ENCODE results near the gene AAK1. TPM values are rescaled to one million over a fixed set of nuclear protein-coding genes. Genes with fewer than 3 reads are reported as not detected.

AAK1 gene
- total and polyA plus RNA-seq, 2 experiments from 2014 or later = 39.0 to 52.4 TPM

DNA sequence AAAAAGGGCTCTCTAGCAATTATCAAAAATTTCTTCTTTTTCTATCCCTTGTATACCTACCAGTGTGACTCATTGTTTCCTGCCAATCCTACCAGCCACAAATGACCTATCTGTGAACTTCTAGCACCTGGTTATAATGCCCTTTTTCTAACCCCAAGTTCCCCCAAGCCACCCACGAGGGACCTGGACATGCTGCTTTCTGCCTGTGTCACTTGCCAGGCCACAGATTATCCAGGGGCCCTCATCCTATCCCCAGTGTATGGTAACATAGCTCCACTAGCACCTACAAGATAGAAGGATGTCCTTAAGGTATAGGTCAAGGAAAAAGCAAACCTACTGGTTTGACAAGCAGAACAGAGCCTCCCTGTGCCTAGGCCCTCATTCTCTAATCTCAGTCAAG is 26.8 kb downstream of the AAK1 start:
- ATAC-seq = no peak
- Histone ChIP-seq H3K36me3 (ENCODE audit: insufficient read depth) (no peaks in the 10 kb centered on the region), H3K4me1 (ENCODE audit: insufficient read depth) (peaks cover 6% of the 10 kb centered on the region), H4K20me1 (replicated peaks; ENCODE audit: insufficient read depth) (peaks cover 12% of the 10 kb centered on the region; the same call in 1 of the 2 replicates), H3K27ac (ENCODE audit: low read depth) (no peak overlapping the region), H2AFZ (no peak overlapping the region), H3K27me3 (ENCODE audit: insufficient read depth) (no peaks in the 10 kb centered on the region), H3K79me2 (replicated peaks; ENCODE audit: insufficient read depth) (peaks cover 67% of the 10 kb centered on the region), H3K4me3 (no peak overlapping the region), H3K9me2 (ENCODE audit: insufficient read depth) (peaks cover 6% of the 10 kb centered on the region; the same call in 1 of the 2 replicates), H3K4me2 (no peak overlapping the region), H3F3A (replicated peaks; ENCODE audit: low read depth) (no peaks in the 10 kb centered on the region)
- no peak for DNase-seq (ENCODE audit: low spot score)
- H3K4me1 Mint-ChIP-seq = no peaks in the 10 kb centered on the region
- peaks cover 2% of the 10 kb centered on the region for H3K27me3 Mint-ChIP-seq (ENCODE audit: insufficient read depth, low read depth, poor library complexity)
- H3K4me3 Mint-ChIP-seq = no peak overlapping the region
- H3K9me3 Mint-ChIP-seq = no peaks in the 10 kb centered on the region
- peaks cover 8% of the 10 kb centered on the region; the same call in 2 of the 3 replicates for H3K36me3 Mint-ChIP-seq (ENCODE audit: low read depth)
- no peak overlapping the region for H3K27ac Mint-ChIP-seq
- no peak for TF ChIP-seq ZNF331 (CRISPR knock-in tag; IDR thresholded peaks at IDR 0.05; ENCODE audit: low read depth)
- TF ChIP-seq ZNF114 (CRISPR knock-in tag; IDR thresholded peaks at IDR 0.05) = no peak
- TF ChIP-seq EZH2phosphoT487 (IDR thresholded peaks at IDR 0.05; ENCODE audit: unreplicated experiment) = no peak
- TF ChIP-seq EZH2 (IDR thresholded peaks at IDR 0.05; ENCODE audit: low read depth, unreplicated experiment) = no peak
- no peak for TF ChIP-seq NANOG (IDR thresholded peaks at IDR 0.05; ENCODE audit: borderline replicate concordance)
- TF ChIP-seq POLR2AphosphoS5 (IDR thresholded peaks at IDR 0.05; ENCODE audit: low read depth) = no peak
- TF ChIP-seq, protein P1, sequence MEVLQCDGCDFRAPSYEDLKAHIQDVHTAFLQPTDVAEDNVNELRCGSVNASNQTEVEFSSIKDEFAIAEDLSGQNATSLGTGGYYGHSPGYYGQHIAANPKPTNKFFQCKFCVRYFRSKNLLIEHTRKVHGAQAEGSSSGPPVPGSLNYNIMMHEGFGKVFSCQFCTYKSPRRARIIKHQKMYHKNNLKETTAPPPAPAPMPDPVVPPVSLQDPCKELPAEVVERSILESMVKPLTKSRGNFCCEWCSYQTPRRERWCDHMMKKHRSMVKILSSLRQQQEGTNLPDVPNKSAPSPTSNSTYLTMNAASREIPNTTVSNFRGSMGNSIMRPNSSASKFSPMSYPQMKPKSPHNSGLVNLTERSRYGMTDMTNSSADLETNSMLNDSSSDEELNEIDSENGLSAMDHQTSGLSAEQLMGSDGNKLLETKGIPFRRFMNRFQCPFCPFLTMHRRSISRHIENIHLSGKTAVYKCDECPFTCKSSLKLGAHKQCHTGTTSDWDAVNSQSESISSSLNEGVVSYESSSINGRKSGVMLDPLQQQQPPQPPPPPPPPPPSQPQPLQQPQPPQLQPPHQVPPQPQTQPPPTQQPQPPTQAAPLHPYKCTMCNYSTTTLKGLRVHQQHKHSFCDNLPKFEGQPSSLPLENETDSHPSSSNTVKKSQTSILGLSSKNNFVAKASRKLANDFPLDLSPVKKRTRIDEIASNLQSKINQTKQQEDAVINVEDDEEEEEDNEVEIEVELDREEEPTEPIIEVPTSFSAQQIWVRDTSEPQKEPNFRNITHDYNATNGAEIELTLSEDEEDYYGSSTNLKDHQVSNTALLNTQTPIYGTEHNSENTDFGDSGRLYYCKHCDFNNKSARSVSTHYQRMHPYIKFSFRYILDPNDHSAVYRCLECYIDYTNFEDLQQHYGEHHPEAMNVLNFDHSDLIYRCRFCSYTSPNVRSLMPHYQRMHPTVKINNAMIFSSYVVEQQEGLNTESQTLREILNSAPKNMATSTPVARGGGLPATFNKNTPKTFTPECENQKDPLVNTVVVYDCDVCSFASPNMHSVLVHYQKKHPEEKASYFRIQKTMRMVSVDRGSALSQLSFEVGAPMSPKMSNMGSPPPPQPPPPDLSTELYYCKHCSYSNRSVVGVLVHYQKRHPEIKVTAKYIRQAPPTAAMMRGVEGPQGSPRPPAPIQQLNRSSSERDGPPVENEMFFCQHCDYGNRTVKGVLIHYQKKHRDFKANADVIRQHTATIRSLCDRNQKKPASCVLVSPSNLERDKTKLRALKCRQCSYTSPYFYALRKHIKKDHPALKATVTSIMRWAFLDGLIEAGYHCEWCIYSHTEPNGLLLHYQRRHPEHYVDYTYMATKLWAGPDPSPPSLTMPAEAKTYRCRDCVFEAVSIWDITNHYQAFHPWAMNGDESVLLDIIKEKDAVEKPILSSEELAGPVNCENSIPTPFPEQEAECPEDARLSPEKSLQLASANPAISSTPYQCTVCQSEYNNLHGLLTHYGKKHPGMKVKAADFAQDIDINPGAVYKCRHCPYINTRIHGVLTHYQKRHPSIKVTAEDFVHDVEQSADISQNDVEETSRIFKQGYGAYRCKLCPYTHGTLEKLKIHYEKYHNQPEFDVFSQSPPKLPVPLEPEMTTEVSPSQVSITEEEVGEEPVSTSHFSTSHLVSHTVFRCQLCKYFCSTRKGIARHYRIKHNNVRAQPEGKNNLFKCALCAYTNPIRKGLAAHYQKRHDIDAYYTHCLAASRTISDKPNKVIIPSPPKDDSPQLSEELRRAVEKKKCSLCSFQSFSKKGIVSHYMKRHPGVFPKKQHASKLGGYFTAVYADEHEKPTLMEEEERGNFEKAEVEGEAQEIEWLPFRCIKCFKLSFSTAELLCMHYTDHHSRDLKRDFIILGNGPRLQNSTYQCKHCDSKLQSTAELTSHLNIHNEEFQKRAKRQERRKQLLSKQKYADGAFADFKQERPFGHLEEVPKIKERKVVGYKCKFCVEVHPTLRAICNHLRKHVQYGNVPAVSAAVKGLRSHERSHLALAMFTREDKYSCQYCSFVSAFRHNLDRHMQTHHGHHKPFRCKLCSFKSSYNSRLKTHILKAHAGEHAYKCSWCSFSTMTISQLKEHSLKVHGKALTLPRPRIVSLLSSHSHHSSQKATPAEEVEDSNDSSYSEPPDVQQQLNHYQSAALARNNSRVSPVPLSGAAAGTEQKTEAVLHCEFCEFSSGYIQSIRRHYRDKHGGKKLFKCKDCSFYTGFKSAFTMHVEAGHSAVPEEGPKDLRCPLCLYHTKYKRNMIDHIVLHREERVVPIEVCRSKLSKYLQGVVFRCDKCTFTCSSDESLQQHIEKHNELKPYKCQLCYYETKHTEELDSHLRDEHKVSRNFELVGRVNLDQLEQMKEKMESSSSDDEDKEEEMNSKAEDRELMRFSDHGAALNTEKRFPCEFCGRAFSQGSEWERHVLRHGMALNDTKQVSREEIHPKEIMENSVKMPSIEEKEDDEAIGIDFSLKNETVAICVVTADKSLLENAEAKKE (CRISPR knock-in tag; IDR thresholded peaks at IDR 0.05) = no peak
- no peak for TF ChIP-seq STAT1 (IDR thresholded peaks at IDR 0.05; ENCODE audit: unreplicated experiment)
- no peak for TF ChIP-seq CREB1 (CRISPR knock-in tag; IDR thresholded peaks at IDR 0.05; ENCODE audit: low read depth)
- TF ChIP-seq, protein P2, sequence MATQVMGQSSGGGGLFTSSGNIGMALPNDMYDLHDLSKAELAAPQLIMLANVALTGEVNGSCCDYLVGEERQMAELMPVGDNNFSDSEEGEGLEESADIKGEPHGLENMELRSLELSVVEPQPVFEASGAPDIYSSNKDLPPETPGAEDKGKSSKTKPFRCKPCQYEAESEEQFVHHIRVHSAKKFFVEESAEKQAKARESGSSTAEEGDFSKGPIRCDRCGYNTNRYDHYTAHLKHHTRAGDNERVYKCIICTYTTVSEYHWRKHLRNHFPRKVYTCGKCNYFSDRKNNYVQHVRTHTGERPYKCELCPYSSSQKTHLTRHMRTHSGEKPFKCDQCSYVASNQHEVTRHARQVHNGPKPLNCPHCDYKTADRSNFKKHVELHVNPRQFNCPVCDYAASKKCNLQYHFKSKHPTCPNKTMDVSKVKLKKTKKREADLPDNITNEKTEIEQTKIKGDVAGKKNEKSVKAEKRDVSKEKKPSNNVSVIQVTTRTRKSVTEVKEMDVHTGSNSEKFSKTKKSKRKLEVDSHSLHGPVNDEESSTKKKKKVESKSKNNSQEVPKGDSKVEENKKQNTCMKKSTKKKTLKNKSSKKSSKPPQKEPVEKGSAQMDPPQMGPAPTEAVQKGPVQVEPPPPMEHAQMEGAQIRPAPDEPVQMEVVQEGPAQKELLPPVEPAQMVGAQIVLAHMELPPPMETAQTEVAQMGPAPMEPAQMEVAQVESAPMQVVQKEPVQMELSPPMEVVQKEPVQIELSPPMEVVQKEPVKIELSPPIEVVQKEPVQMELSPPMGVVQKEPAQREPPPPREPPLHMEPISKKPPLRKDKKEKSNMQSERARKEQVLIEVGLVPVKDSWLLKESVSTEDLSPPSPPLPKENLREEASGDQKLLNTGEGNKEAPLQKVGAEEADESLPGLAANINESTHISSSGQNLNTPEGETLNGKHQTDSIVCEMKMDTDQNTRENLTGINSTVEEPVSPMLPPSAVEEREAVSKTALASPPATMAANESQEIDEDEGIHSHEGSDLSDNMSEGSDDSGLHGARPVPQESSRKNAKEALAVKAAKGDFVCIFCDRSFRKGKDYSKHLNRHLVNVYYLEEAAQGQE (IDR thresholded peaks at IDR 0.05; ENCODE audit: unreplicated experiment) = no peak
- TF ChIP-seq, protein P3, sequence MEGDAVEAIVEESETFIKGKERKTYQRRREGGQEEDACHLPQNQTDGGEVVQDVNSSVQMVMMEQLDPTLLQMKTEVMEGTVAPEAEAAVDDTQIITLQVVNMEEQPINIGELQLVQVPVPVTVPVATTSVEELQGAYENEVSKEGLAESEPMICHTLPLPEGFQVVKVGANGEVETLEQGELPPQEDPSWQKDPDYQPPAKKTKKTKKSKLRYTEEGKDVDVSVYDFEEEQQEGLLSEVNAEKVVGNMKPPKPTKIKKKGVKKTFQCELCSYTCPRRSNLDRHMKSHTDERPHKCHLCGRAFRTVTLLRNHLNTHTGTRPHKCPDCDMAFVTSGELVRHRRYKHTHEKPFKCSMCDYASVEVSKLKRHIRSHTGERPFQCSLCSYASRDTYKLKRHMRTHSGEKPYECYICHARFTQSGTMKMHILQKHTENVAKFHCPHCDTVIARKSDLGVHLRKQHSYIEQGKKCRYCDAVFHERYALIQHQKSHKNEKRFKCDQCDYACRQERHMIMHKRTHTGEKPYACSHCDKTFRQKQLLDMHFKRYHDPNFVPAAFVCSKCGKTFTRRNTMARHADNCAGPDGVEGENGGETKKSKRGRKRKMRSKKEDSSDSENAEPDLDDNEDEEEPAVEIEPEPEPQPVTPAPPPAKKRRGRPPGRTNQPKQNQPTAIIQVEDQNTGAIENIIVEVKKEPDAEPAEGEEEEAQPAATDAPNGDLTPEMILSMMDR (conservative IDR thresholded peaks at IDR 0.05; ENCODE audit: low read depth in 2 of 2) = no peak

Measured in GM23338 (cell line).